Suprapubic skin (tissue), 4 donors: ENCODE results near the gene NLRP10.

Experiments
- EP300 ChIP-seq: sonication (generic); formaldehyde crosslinking; IDR thresholded peaks from one replicate; pipeline ENCODE4 v1.6.1; 2017; ENCODE audit warnings: antibody characterized with exemption
- POLR2A ChIP-seq, 2 donors: fragments of 450-650 bp; IDR thresholded peaks; one replicate each; pipeline ENCODE4 v1.6.1; 2017; ENCODE audit warnings: antibody characterized with exemption in 2 of 2, mild to moderate bottlenecking in 2 of 2, moderate library complexity in 2 of 2
- POLR2AphosphoS5 ChIP-seq, 3 donors: sonication (generic); formaldehyde crosslinking; IDR thresholded peaks; one replicate each; pipeline ENCODE4 v1.6.1; 2017; ENCODE audit warnings: antibody characterized with exemption in 3 of 3
- TF ChIP-seq, protein P1 (sequence below), 2 donors: fragments of 200-600 bp in 1 of 2; fragments of 450-650 bp in 1 of 2; sonication (generic) in 1 of 2; IDR thresholded peaks; one replicate each; pipeline ENCODE4 v1.5.1; 2016 to 2019; ENCODE audit warnings: antibody characterized with exemption in 2 of 2, mild to moderate bottlenecking in 1 of 2, moderate library complexity in 1 of 2

DNA sequence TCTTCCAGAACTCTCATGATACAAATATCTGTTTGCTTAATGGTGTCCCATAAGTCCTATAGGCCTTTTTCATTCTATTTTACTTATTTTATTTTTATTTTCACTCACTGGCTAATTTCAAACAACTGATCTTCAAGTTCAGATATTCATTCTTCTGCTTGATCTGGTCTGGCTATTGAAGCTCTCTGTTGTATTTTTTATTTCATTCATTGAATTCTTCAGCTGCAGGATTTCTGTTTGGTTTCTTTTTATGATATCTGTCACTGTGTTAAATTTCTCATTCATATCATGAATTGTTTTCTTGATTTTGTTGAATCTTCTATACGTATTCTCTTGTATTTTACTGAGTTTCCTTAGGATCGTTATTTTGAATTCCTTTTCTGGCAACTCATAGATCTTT, 21.1 kb downstream of the NLRP10 start:
- TF ChIP-seq POLR2AphosphoS5 (IDR thresholded peaks at IDR 0.05) (no peak), POLR2A (IDR thresholded peaks at IDR 0.05) (no peak), EP300 (no peak)
- TF ChIP-seq, protein P1, sequence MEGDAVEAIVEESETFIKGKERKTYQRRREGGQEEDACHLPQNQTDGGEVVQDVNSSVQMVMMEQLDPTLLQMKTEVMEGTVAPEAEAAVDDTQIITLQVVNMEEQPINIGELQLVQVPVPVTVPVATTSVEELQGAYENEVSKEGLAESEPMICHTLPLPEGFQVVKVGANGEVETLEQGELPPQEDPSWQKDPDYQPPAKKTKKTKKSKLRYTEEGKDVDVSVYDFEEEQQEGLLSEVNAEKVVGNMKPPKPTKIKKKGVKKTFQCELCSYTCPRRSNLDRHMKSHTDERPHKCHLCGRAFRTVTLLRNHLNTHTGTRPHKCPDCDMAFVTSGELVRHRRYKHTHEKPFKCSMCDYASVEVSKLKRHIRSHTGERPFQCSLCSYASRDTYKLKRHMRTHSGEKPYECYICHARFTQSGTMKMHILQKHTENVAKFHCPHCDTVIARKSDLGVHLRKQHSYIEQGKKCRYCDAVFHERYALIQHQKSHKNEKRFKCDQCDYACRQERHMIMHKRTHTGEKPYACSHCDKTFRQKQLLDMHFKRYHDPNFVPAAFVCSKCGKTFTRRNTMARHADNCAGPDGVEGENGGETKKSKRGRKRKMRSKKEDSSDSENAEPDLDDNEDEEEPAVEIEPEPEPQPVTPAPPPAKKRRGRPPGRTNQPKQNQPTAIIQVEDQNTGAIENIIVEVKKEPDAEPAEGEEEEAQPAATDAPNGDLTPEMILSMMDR (IDR thresholded peaks at IDR 0.05): no peak
